ENCODE measurements around the gene EXT2.

Gene EXT2

GRCh38 chr11:44136176-44136945, 40.9 kb downstream of the EXT2 start:
- no peak for DNase-seq

GRCh38 chr11:44137057-44137456, 41.6 kb downstream of the EXT2 start:
- DNase-seq, result no peak

GRCh38 chr11:44138286-44138685, 42.8 kb downstream of the EXT2 start:
- DNase-seq, result no peak

GRCh38 chr11:44138980-44139379, 43.5 kb downstream of the EXT2 start:
- DNase-seq, result no peak

GRCh38 chr11:44139565-44140330, 44.3 kb downstream of the EXT2 start:
- peak in 1 of 14 donors; percentile 41 for DNase-seq

- no peak for DNase-seq
Measured at GRCh38 chr11:44140372-44140771, 44.9 kb downstream of the EXT2 start.

- DNase-seq, result no peak
Measured at GRCh38 chr11:44140805-44141204, 45.3 kb downstream of the EXT2 start.

GRCh38 chr11:44143987-44144909, 48.8 kb downstream of the EXT2 start:
- DNase-seq, result no peak

GRCh38 chr11:44145011-44145775, 49.7 kb downstream of the EXT2 start:
- DNase-seq, result no peak

- no peak for DNase-seq
Measured at GRCh38 chr11:44146931-44147330, 51.5 kb downstream of the EXT2 start.

GRCh38 chr11:44147751-44148150, 52.3 kb downstream of the EXT2 start:
- DNase-seq, result no peak

- DNase-seq, result no peak
Measured at GRCh38 chr11:44149651-44150050, 54.2 kb downstream of the EXT2 start.

- DNase-seq, result no peak
Measured at GRCh38 chr11:44150401-44150800, 54.9 kb downstream of the EXT2 start.

- DNase-seq, result no peak
Measured at GRCh38 chr11:44157019-44157418, 61.5 kb downstream of the EXT2 start.

GRCh38 chr11:44158384-44158783, 62.9 kb downstream of the EXT2 start:
- DNase-seq, result no peak

- DNase-seq, result no peak
Measured at GRCh38 chr11:44159848-44160721, 64.6 kb downstream of the EXT2 start.

GRCh38 chr11:44162004-44162403, 66.5 kb downstream of the EXT2 start:
- DNase-seq, result no peak

GRCh38 chr11:44162662-44163061, 67.2 kb downstream of the EXT2 start:
- DNase-seq, result no peak

- no peak for DNase-seq
Measured at GRCh38 chr11:44165432-44165831, 70.0 kb downstream of the EXT2 start.

- no peak for DNase-seq
Measured at GRCh38 chr11:44167046-44167445, 71.6 kb downstream of the EXT2 start.

- no peak for DNase-seq
Measured at GRCh38 chr11:44171518-44171917, 76.0 kb downstream of the EXT2 start.

Measured in C1 segment of cervical spinal cord (tissue), 14 donors.